ENCODE results near the gene INTS4. TPM values are rescaled to one million over a fixed set of nuclear protein-coding genes. Genes with fewer than 3 reads are reported as not detected.
"Not testable (repeated sequence)": the region's sequence is repeated elsewhere in the genome, so short reads cannot be mapped to it uniquely, and the experiment has no call there.

Gene INTS4
- total RNA-seq, 1 experiment from 2014 or later, result 86.7 TPM

GRCh38 chr11:77942465-77942864 is 52.0 kb downstream of the INTS4 start:
- BruUV-seq (replicated peaks); CTCF ChIA-PET; H3K9me3 ChIP-seq; H3K4me3 ChIP-seq (ENCODE audit: low read depth, low read length); H3K4me1 ChIP-seq; intact Hi-C loops (cut with micrococcal nuclease; ENCODE audit: unreplicated experiment); H3K27ac Mint-ChIP-seq (ENCODE audit: unreplicated experiment); POLR2A ChIA-PET; H3K36me3 ChIP-seq (ENCODE audit: control insufficient read depth, insufficient read depth, low read length); H3K27me3 Mint-ChIP-seq (ENCODE audit: insufficient read depth, unreplicated experiment); H3K9me3 Mint-ChIP-seq (ENCODE audit: unreplicated experiment); H3K27me3 ChIP-seq (replicated peaks; ENCODE audit: control insufficient read depth, insufficient read depth, low read length); DNase-seq; H3K4me1 Mint-ChIP-seq (ENCODE audit: low read depth, unreplicated experiment); H3K4me3 Mint-ChIP-seq (ENCODE audit: unreplicated experiment): not testable (repeated sequence)
- H3K36me3 Mint-ChIP-seq (ENCODE audit: insufficient read depth, unreplicated experiment), result peaks cover 18% of the 10 kb centered on the region

- H3K36me3 Mint-ChIP-seq (ENCODE audit: insufficient read depth, unreplicated experiment), result peaks cover 42% of the 10 kb centered on the region
- H3K4me1 ChIP-seq; H3K4me1 Mint-ChIP-seq (ENCODE audit: low read depth, unreplicated experiment); H3K4me3 ChIP-seq (ENCODE audit: low read depth, low read length); H3K9me3 Mint-ChIP-seq (ENCODE audit: unreplicated experiment); POLR2A ChIA-PET; H3K4me3 Mint-ChIP-seq (ENCODE audit: unreplicated experiment); intact Hi-C loops (cut with micrococcal nuclease; ENCODE audit: unreplicated experiment); BruUV-seq (replicated peaks); H3K27ac Mint-ChIP-seq (ENCODE audit: unreplicated experiment); H3K27me3 Mint-ChIP-seq (ENCODE audit: insufficient read depth, unreplicated experiment); H3K36me3 ChIP-seq (ENCODE audit: control insufficient read depth, insufficient read depth, low read length); DNase-seq; CTCF ChIA-PET; H3K27me3 ChIP-seq (replicated peaks; ENCODE audit: control insufficient read depth, insufficient read depth, low read length); H3K9me3 ChIP-seq: not testable (repeated sequence)
These were observed 60.9 kb downstream of the INTS4 start for GRCh38 chr11:77933596-77933995.

- BruUV-seq (replicated peaks); H3K4me3 ChIP-seq (ENCODE audit: low read depth, low read length); H3K4me1 ChIP-seq; POLR2A ChIA-PET; H3K27me3 Mint-ChIP-seq (ENCODE audit: insufficient read depth, unreplicated experiment); H3K9me3 ChIP-seq; CTCF ChIA-PET; H3K36me3 ChIP-seq (ENCODE audit: control insufficient read depth, insufficient read depth, low read length); H3K4me1 Mint-ChIP-seq (ENCODE audit: low read depth, unreplicated experiment); H3K27ac Mint-ChIP-seq (ENCODE audit: unreplicated experiment); H3K9me3 Mint-ChIP-seq (ENCODE audit: unreplicated experiment); H3K27me3 ChIP-seq (replicated peaks; ENCODE audit: control insufficient read depth, insufficient read depth, low read length); intact Hi-C loops (cut with micrococcal nuclease; ENCODE audit: unreplicated experiment); DNase-seq; H3K4me3 Mint-ChIP-seq (ENCODE audit: unreplicated experiment): not testable (repeated sequence)
- H3K36me3 Mint-ChIP-seq (ENCODE audit: insufficient read depth, unreplicated experiment), result peaks cover 51% of the 10 kb centered on the region
These were observed 63.9 kb downstream of the INTS4 start for GRCh38 chr11:77930334-77931208.

GRCh38 chr11:77917713-77918112 is 76.8 kb downstream of the INTS4 start:
- POLR2A ChIA-PET; H3K4me3 Mint-ChIP-seq (ENCODE audit: unreplicated experiment); BruUV-seq (replicated peaks); H3K4me3 ChIP-seq (ENCODE audit: low read depth, low read length); intact Hi-C loops (cut with micrococcal nuclease; ENCODE audit: unreplicated experiment); H3K9me3 ChIP-seq; H3K27me3 ChIP-seq (replicated peaks; ENCODE audit: control insufficient read depth, insufficient read depth, low read length); H3K4me1 Mint-ChIP-seq (ENCODE audit: low read depth, unreplicated experiment); H3K9me3 Mint-ChIP-seq (ENCODE audit: unreplicated experiment); CTCF ChIA-PET; H3K27me3 Mint-ChIP-seq (ENCODE audit: insufficient read depth, unreplicated experiment); H3K27ac Mint-ChIP-seq (ENCODE audit: unreplicated experiment); H3K4me1 ChIP-seq; DNase-seq; H3K36me3 ChIP-seq (ENCODE audit: control insufficient read depth, insufficient read depth, low read length): not testable (repeated sequence)
- H3K36me3 Mint-ChIP-seq (ENCODE audit: insufficient read depth, unreplicated experiment), result peaks cover 49% of the 10 kb centered on the region

GRCh38 chr11:77914307-77914791 is 80.1 kb downstream of the INTS4 start:
- POLR2A ChIA-PET; intact Hi-C loops (cut with micrococcal nuclease; ENCODE audit: unreplicated experiment): not testable (repeated sequence)

GRCh38 chr11:77913608-77914306 is 80.7 kb downstream of the INTS4 start:
- H3K27me3 ChIP-seq (replicated peaks; ENCODE audit: control insufficient read depth, insufficient read depth, low read length); CTCF ChIA-PET; H3K4me1 ChIP-seq; H3K4me3 ChIP-seq (ENCODE audit: low read depth, low read length); H3K9me3 ChIP-seq; H3K27me3 Mint-ChIP-seq (ENCODE audit: insufficient read depth, unreplicated experiment); H3K4me3 Mint-ChIP-seq (ENCODE audit: unreplicated experiment); H3K9me3 Mint-ChIP-seq (ENCODE audit: unreplicated experiment); DNase-seq; POLR2A ChIA-PET; H3K4me1 Mint-ChIP-seq (ENCODE audit: low read depth, unreplicated experiment); intact Hi-C loops (cut with micrococcal nuclease; ENCODE audit: unreplicated experiment); H3K27ac Mint-ChIP-seq (ENCODE audit: unreplicated experiment); H3K36me3 ChIP-seq (ENCODE audit: control insufficient read depth, insufficient read depth, low read length); BruUV-seq (replicated peaks): not testable (repeated sequence)
- H3K36me3 Mint-ChIP-seq (ENCODE audit: insufficient read depth, unreplicated experiment), result peaks cover 25% of the 10 kb centered on the region

More at GRCh38 chr11:77914307-77914791, 80.1 kb downstream of the INTS4 start:
- H3K4me1 Mint-ChIP-seq (ENCODE audit: low read depth, unreplicated experiment); CTCF ChIA-PET; H3K36me3 ChIP-seq (ENCODE audit: control insufficient read depth, insufficient read depth, low read length); DNase-seq; H3K4me3 ChIP-seq (ENCODE audit: low read depth, low read length); H3K4me1 ChIP-seq; BruUV-seq (replicated peaks); H3K27ac Mint-ChIP-seq (ENCODE audit: unreplicated experiment); H3K4me3 Mint-ChIP-seq (ENCODE audit: unreplicated experiment); H3K27me3 Mint-ChIP-seq (ENCODE audit: insufficient read depth, unreplicated experiment); H3K9me3 ChIP-seq; H3K27me3 ChIP-seq (replicated peaks; ENCODE audit: control insufficient read depth, insufficient read depth, low read length); H3K9me3 Mint-ChIP-seq (ENCODE audit: unreplicated experiment): not testable (repeated sequence)
- peaks cover 31% of the 10 kb centered on the region for H3K36me3 Mint-ChIP-seq (ENCODE audit: insufficient read depth, unreplicated experiment)

- CTCF ChIA-PET, result not testable (repeated sequence)
These were observed 83.6 kb downstream of the INTS4 start for GRCh38 chr11:77910828-77911227.

More at GRCh38 chr11:77910828-77911227, 83.6 kb downstream of the INTS4 start:
- H3K27ac Mint-ChIP-seq (ENCODE audit: unreplicated experiment); H3K9me3 Mint-ChIP-seq (ENCODE audit: unreplicated experiment); H3K27me3 Mint-ChIP-seq (ENCODE audit: insufficient read depth, unreplicated experiment); intact Hi-C loops (cut with micrococcal nuclease; ENCODE audit: unreplicated experiment); H3K27me3 ChIP-seq (replicated peaks; ENCODE audit: control insufficient read depth, insufficient read depth, low read length); H3K4me3 Mint-ChIP-seq (ENCODE audit: unreplicated experiment); BruUV-seq (replicated peaks); H3K36me3 ChIP-seq (ENCODE audit: control insufficient read depth, insufficient read depth, low read length); POLR2A ChIA-PET; DNase-seq; H3K4me1 Mint-ChIP-seq (ENCODE audit: low read depth, unreplicated experiment); H3K9me3 ChIP-seq; H3K4me3 ChIP-seq (ENCODE audit: low read depth, low read length); H3K4me1 ChIP-seq: not testable (repeated sequence)
- peaks cover 12% of the 10 kb centered on the region for H3K36me3 Mint-ChIP-seq (ENCODE audit: insufficient read depth, unreplicated experiment)
